Tibial artery (tissue), 4 donors: ENCODE data around the gene CEP164.

Experiments used
- DNase-seq, 2 donors: peaks; one replicate each; pipeline ENCODE4 v3.0.0-alpha.2; 2019
- H3K27ac ChIP-seq, 2 donors: fragments of 200-600 bp; sonication (generic) in 1 of 2; 1 replicate in 1 of 2; 2 replicates in 1 of 2; pipeline ENCODE4 v1.5.1; 2018 to 2019; ENCODE audit warnings: mild to moderate bottlenecking in 1 of 2
- H3K27me3 ChIP-seq, 2 donors: fragments of 200-600 bp; sonication (generic) in 1 of 2; one replicate each; pipeline versions ENCODE4 v1.5.1 to v1.6.0; 2016 to 2019
- H3K36me3 ChIP-seq, 3 donors: fragments of 200-600 bp; sonication (generic) in 2 of 3; one replicate each; pipeline ENCODE4 v1.5.1; 2016 to 2019; ENCODE audit warnings: mild to moderate bottlenecking in 2 of 3
- H3K4me1 ChIP-seq, 4 donors: fragments of 200-600 bp; sonication (generic) in 2 of 4; 1 replicate in 3 of 4; 2 replicates in 1 of 4; pipeline ENCODE4 v1.5.1; 2016 to 2019
- H3K4me3 ChIP-seq, 2 donors: fragments of 200-600 bp; sonication (generic) in 1 of 2; 1 replicate in 1 of 2; 2 replicates in 1 of 2; pipeline ENCODE4 v1.5.1; 2018 to 2019; ENCODE audit warnings: mild to moderate bottlenecking in 2 of 2
- H3K9me3 ChIP-seq, 3 donors: fragments of 200-600 bp; sonication (generic) in 1 of 3; one replicate each; pipeline ENCODE4 v1.5.1; 2016 to 2019
- CTCF ChIP-seq, 2 experiments: fragments of 200-600 bp in 1 of 2; fragments of 450-650 bp in 1 of 2; IDR thresholded peaks; one replicate each; pipeline ENCODE4 v1.5.1; 2017 to 2019; ENCODE audit warnings: antibody characterized with exemption in 2 of 2, mild to moderate bottlenecking in 1 of 2, moderate library complexity in 1 of 2
- intact Hi-C: fragments of 100-400 bp; cut with DNase I; formaldehyde crosslinking; loops from one replicate; pipeline ENCODE4 v1.15.0; 2023; ENCODE audit warnings: low total_unique reads

Gene CEP164

GRCh38 chr11:117461396-117462182, 133.9 kb downstream of the CEP164 start:
- H3K27me3 ChIP-seq = peaks cover 0 to 17% of the 10 kb centered on the region in 2 donors
- H3K27ac ChIP-seq = no peak overlapping the region
- no peaks in the 10 kb centered on the region for H3K36me3 ChIP-seq
- no peaks in the 10 kb centered on the region for H3K4me1 ChIP-seq
- intact Hi-C loops = no loop called here
- no peak for DNase-seq
- no peaks in the 10 kb centered on the region for H3K9me3 ChIP-seq
- TF ChIP-seq CTCF (IDR thresholded peaks at IDR 0.05) = no peak
- no peak overlapping the region for H3K4me3 ChIP-seq

GRCh38 chr11:117462183-117462863, 134.7 kb downstream of the CEP164 start:
- TF ChIP-seq CTCF (IDR thresholded peaks at IDR 0.05) = no peak

GRCh38 chr11:117462864-117463247, 135.2 kb downstream of the CEP164 start:
- Histone ChIP-seq H3K27me3 (peaks cover 0 to 17% of the 10 kb centered on the region in 2 donors), H3K4me1 (no peaks in the 10 kb centered on the region), H3K9me3 (no peaks in the 10 kb centered on the region), H3K27ac (no peak overlapping the region), H3K4me3 (no peak overlapping the region), H3K36me3 (no peaks in the 10 kb centered on the region)
- intact Hi-C loops = no loop called here
- no peak for DNase-seq
- no peak for TF ChIP-seq CTCF (IDR thresholded peaks at IDR 0.05)

More at GRCh38 chr11:117462183-117462863, 134.7 kb downstream of the CEP164 start:
- no peak overlapping the region for H3K4me3 ChIP-seq
- no peak overlapping the region for H3K27ac ChIP-seq
- intact Hi-C loops = no loop called here
- H3K4me1 ChIP-seq = no peaks in the 10 kb centered on the region
- H3K36me3 ChIP-seq = no peaks in the 10 kb centered on the region
- H3K27me3 ChIP-seq = peaks cover 0 to 17% of the 10 kb centered on the region in 2 donors
- no peak for DNase-seq
- no peaks in the 10 kb centered on the region for H3K9me3 ChIP-seq
